Subcutaneous abdominal adipose tissue (tissue), 5 donors: ENCODE data around the gene ANTXR1.

Experiments
- H3K27ac ChIP-seq: one replicate; pipeline ENCODE4 v1.7.0; 2013; ENCODE audit warnings: low read depth, mild to moderate bottlenecking, inconsistent platforms, low read length, moderate library complexity
- H3K27me3 ChIP-seq, 5 donors: one replicate each; pipeline ENCODE4 v1.7.0; 2013; ENCODE audit warnings: low read length in 5 of 5, inconsistent platforms in 1 of 5; ENCODE audit not compliant: control insufficient read depth in 5 of 5, insufficient read depth in 4 of 5
- H3K36me3 ChIP-seq, 5 donors: one replicate each; pipeline ENCODE4 v1.7.0; 2013; ENCODE audit warnings: low read length in 5 of 5; ENCODE audit not compliant: control insufficient read depth in 5 of 5, insufficient read depth in 5 of 5
- H3K4me1 ChIP-seq, 5 donors: one replicate each; pipeline ENCODE4 v1.7.0; 2013; ENCODE audit warnings: low read length in 5 of 5, mild to moderate bottlenecking in 3 of 5, moderate library complexity in 1 of 5; ENCODE audit not compliant: control insufficient read depth in 5 of 5, insufficient read depth in 5 of 5
- H3K4me3 ChIP-seq, 5 donors: one replicate each; pipeline ENCODE4 v1.7.0; 2013; ENCODE audit warnings: low read length in 5 of 5, low read depth in 1 of 5
- H3K9ac ChIP-seq, 5 donors: one replicate each; pipeline ENCODE4 v1.7.0; 2013; ENCODE audit warnings: low read length in 5 of 5, mild to moderate bottlenecking in 4 of 5, moderate library complexity in 3 of 5
- H3K9me3 ChIP-seq, 5 donors: one replicate each; pipeline ENCODE4 v1.7.0; 2013; ENCODE audit warnings: low read length in 5 of 5; ENCODE audit not compliant: control insufficient read depth in 5 of 5
- donor health status: healthy.
- donor health status: healthy.
- donor health status: healthy.
- donor health status: healthy.
- donor health status: healthy.

Gene ANTXR1

DNA sequence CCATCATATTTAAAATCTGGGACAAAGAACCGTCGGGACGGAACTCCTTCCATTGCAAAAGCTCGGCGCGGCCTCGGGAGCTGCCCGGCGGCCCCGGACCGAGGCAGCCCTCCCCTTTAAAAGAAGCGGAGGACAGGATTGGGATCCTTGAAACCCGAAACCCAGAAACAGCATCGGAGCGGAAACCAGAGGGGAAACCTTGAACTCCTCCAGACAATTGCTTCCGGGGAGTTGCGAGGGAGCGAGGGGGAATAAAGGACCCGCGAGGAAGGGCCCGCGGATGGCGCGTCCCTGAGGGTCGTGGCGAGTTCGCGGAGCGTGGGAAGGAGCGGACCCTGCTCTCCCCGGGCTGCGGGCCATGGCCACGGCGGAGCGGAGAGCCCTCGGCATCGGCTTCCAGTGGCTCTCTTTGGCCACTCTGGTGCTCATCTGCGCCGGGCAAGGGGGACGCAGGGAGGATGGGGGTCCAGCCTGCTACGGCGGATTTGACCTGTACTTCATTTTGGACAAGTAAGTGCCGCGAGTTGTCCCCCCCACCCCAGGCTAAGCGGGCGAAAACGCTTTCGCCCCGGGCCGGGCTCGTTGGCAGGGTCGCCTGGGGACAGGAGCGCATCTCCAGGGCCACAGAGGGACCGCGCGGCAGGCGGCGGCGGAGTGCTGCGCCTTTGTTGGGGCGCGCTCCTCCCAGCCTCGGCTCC, at the start of gene ANTXR1:
TSS of gene ANTXR1 (plus strand) at position 38 of the 698 bp plus-strand sequence. CDS start at position 359, 321 bp downstream.
- Histone ChIP-seq H3K9ac (peak within 1 kb of the TSS in 4 of 5 donors; percentile 25 to 76 (median 56)), H3K27me3 (peaks cover 3 to 30% (median 14%) of the 10 kb centered on the region in 5 donors), H3K36me3 (no peaks in the 10 kb centered on the region), H3K4me1 (peaks cover 6 to 34% (median 32%) of the 10 kb centered on the region in 5 donors), H3K27ac (peak within 1 kb of the TSS; percentile 39), H3K4me3 (peak within 1 kb of the TSS; percentile 74 to 88 (median 80)), H3K9me3 (no peaks in the 10 kb centered on the region)

DNA sequence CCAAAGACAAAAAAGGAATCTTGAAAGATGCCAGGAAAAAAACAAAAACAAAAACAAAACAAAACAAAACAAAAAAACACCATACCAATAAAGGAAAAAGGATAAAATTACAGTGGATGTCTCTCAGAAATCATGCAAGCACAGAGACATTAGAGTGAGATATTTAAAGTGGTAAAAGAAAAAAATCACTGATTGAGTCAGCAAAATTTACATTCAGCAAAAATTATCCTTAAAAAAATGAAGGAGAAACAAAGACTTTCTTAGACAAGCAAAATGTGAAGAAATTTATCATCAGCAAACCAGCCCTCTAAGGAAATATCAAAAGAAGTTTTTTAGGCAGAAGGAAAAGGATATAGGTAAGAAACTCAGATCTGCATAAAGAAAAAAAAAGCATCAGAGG, 48.7 kb upstream of the ANTXR1 start:
- H3K27me3 ChIP-seq = no peaks in the 10 kb centered on the region
- H3K36me3 ChIP-seq = no peaks in the 10 kb centered on the region
- H3K4me1 ChIP-seq = no peaks in the 10 kb centered on the region
- no peaks in the 10 kb centered on the region for H3K9me3 ChIP-seq
- H3K4me3 ChIP-seq = no peak overlapping the region
- H3K27ac ChIP-seq = no peak overlapping the region
- no peak overlapping the region for H3K9ac ChIP-seq

DNA sequence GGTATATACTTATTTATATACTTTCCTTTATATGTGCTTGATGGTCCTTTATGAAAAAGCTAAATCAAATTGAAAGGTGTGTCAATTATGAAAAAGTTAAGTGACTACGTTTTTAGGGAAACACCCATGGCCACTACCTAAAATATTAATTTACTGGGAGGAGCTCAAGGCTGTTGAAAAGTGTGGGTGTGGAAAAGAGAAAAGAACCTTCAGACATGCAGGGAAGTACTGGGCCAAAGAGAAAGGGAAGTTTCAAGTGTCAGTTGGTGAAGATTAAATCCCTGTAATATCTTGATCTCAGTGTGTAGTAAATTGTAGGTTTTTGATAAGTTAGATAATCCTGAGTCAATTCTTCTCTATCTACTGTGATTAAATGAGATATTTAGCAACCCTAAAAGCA, 44.8 kb upstream of the ANTXR1 start:
- no peak overlapping the region for H3K27ac ChIP-seq
- H3K27me3 ChIP-seq = no peaks in the 10 kb centered on the region
- no peaks in the 10 kb centered on the region for H3K4me1 ChIP-seq
- H3K9me3 ChIP-seq = no peaks in the 10 kb centered on the region
- H3K4me3 ChIP-seq = no peak overlapping the region
- H3K36me3 ChIP-seq = no peaks in the 10 kb centered on the region
- no peak overlapping the region for H3K9ac ChIP-seq

DNA sequence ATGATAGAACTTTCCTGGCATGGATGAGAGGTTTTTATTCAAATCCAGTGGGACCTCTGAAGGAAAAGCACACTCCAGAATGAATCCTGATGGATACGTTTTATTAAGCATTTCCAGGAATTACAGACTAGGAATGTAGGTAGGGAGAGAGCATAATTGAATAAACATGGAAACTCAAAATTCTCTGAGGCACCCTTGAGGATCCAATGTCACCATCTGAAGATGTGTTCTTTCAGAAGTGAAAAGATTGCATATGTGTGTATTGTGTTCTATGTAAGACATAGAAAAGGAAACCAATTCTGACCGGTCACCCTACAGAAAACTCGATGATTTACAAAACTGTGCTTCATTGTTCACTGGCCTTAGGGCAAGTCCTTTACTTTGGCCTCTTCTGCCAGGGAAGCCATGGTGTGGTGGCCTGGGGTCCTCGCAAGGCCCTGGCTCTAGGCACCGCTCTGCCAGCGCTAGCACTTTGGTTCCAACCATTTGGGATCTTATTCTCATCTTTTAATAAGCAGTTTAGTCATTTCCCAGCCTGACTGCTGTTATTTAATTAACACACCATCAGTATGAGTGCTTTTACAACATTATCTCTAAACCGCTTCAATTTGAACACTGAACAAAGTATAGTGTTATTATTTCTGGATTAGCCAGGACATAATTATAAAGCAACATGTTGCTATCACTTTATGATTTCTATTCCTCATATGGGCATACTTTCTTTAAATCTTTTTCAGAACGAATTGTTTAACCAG, 43.1 kb upstream of the ANTXR1 start:
- no peak overlapping the region for H3K4me3 ChIP-seq
- H3K27me3 ChIP-seq = no peaks in the 10 kb centered on the region
- H3K9ac ChIP-seq = no peak overlapping the region
- no peaks in the 10 kb centered on the region for H3K36me3 ChIP-seq
- H3K4me1 ChIP-seq = no peaks in the 10 kb centered on the region
- H3K27ac ChIP-seq = no peak overlapping the region
- H3K9me3 ChIP-seq = no peaks in the 10 kb centered on the region

DNA sequence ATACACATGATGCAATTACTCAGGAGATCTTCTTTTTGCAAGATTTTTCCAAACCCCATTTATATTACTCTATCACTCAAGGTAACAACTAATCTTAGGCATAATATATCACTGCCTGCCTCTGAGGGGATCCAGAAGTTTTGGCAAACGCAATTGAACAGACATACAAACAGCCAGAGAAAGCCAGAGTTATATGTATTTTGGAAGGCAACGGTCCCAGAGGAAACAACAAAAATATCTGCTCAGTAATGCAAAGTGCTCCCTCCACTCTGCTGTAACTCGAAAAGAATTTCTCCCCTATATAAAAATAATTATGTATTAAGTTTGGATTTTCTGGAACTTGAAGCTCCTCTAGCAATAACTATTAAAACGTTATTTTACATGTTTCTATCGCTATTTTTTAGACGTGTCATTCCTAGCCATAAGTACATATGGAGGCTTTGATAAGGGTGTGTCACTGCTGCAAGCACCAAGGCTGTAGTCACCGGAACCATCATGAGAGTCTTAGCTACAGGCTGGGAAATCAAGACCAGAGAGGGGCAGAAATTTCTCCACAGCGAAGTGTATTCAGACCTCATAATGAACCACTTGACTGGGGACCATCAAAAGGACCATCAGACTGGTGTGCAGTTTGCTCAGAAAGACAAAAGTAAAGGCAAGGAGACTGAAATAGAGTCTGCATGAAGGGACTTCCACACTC, 42.3 kb upstream of the ANTXR1 start:
- H3K4me3 ChIP-seq = no peak overlapping the region
- no peaks in the 10 kb centered on the region for H3K9me3 ChIP-seq
- H3K27ac ChIP-seq = no peak overlapping the region
- no peak overlapping the region for H3K9ac ChIP-seq
- no peaks in the 10 kb centered on the region for H3K27me3 ChIP-seq
- no peaks in the 10 kb centered on the region for H3K4me1 ChIP-seq
- H3K36me3 ChIP-seq = no peaks in the 10 kb centered on the region

DNA sequence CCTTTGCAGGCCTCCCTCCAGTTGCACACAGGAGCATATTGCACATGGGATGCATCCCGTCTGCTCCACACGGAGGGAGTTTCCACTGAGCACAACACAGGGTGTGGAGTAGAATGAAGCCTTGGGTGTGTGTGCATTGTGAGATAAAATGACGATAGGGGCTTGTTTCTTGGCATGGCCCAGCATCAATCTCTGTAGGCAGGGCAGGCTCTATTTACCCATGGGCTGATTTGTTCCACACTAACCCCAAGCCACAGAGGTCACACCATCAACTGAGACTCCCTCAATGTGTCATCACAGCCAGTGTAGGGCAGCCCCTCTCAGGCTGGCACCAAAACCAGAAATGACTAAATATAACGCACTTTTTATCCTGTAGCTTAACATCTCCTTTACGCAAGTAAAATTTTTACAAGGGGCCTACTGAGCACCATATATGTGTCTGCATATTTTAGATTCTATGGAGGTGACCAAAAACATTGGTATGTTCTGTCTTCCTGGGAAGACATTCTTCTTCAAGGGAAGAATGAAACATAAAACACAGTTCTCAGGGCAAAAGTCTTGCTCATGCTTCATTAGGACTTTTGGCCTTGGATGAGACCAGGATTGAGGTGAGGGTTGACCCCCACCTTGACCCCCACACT, 41.3 kb upstream of the ANTXR1 start:
- Histone ChIP-seq H3K9ac (no peak overlapping the region), H3K9me3 (no peaks in the 10 kb centered on the region), H3K4me1 (no peaks in the 10 kb centered on the region), H3K4me3 (no peak overlapping the region), H3K36me3 (no peaks in the 10 kb centered on the region), H3K27me3 (no peaks in the 10 kb centered on the region), H3K27ac (no peak overlapping the region)

DNA sequence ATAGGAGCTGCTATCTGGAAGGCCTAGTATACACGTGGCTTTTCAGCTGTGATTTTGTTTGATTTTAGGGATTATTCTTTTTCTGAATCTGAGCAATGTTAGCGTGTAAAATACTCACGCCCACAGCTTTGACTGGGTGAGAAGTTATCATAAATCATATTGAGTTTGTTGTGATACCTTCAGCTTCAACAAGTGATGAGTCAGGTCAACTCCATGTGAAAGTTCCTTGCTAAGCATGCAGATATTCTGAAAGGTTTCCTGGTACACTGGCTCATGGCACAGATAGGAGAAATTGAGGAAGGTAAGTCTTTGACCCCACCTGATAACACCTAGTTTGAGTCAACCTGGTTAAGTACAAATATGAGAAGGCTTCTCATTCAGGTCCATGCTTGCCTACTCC, 38.7 kb upstream of the ANTXR1 start, which contains the start of gene GKN1:
TSS of gene GKN1 (plus strand) at position 386 of the 400 bp plus-strand sequence. CDS start 42 bp downstream, outside the sequence.
- H3K4me3 ChIP-seq = no peak within 1 kb of the TSS
- H3K27ac ChIP-seq = no peak within 1 kb of the TSS
- no peaks in the 10 kb centered on the region for H3K36me3 ChIP-seq
- no peaks in the 10 kb centered on the region for H3K27me3 ChIP-seq
- H3K9ac ChIP-seq = no peak within 1 kb of the TSS
- no peaks in the 10 kb centered on the region for H3K9me3 ChIP-seq
- H3K4me1 ChIP-seq = no peaks in the 10 kb centered on the region

DNA sequence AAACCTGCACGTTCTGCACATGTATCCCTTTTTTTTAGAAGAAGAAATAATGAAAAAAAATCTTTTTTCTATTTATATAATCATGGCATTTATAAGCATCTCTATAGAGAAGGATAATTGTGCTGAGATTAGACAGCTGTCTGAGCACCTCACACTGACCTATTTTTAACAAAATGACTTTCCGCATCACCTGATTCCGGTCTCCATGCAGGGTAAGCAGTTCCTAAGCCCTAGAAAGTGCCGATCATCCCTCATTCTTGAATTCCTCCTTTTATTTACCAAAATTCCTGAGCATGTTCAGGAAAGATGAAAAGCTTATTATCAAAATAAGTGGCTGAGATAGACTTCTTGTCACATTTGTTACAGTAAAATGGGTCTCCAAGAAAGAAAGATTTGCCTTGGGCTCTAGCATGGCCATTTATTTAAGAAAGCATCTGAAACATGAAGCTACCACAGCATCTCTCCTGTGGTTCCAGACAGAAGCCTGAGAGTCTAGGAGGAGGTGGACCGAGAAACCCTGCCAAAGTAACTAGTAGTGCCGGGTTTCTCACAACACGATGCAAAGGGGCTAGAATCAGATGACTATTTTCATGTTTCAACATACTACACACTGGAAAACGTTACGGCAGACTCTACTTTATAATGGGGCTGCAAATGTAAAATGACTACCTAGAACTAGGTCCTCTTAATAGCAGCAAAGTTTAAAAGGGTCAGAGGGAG, 37.9 kb upstream of the ANTXR1 start:
- H3K27ac ChIP-seq = no peak overlapping the region
- H3K27me3 ChIP-seq = no peaks in the 10 kb centered on the region
- H3K4me1 ChIP-seq = no peaks in the 10 kb centered on the region
- no peaks in the 10 kb centered on the region for H3K36me3 ChIP-seq
- no peak overlapping the region for H3K9ac ChIP-seq
- no peak overlapping the region for H3K4me3 ChIP-seq
- H3K9me3 ChIP-seq = no peaks in the 10 kb centered on the region

DNA sequence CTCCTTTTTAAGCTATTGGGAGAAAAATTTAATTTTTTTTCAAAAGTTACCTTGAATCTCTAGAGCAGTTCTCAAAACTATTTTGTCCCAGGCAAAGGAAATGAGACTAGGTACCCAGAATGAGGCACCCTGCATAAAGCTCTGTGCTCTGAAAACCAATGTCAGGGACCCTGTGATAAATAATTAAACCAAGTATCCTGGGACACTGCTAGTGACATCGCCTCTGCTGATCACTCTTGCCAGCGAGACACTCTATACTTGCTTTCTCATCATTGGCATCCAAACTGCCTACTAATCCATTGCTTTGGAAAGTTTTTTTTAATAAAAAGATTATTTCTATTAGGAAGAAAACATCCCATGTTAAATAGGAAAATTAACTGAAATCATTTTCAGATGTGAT, 37.1 kb upstream of the ANTXR1 start:
- Histone ChIP-seq H3K4me3 (no peak overlapping the region), H3K36me3 (no peaks in the 10 kb centered on the region), H3K27ac (no peak overlapping the region), H3K9ac (no peak overlapping the region), H3K9me3 (no peaks in the 10 kb centered on the region), H3K27me3 (no peaks in the 10 kb centered on the region), H3K4me1 (no peaks in the 10 kb centered on the region)
